CD14-positive monocyte (primary cell): ENCODE measurements around the gene TBC1D16. TPM values are rescaled to one million over a fixed set of nuclear protein-coding genes. Genes with fewer than 3 reads are reported as not detected.

Experiments
- DNase-seq, 3 donors: peaks; one replicate each; pipeline ENCODE4 v3.0.0-alpha.2; 2011 to 2022
- H2AFZ ChIP-seq: 2 replicates; pipeline ENCODE4 v1.6.0; 2012; ENCODE audit warnings: mild to moderate bottlenecking, low read depth, low read length, inconsistent platforms; ENCODE audit not compliant: insufficient read depth, poor library complexity, severe bottlenecking
- H3K27ac ChIP-seq, 2 donors: 1 replicate in 1 of 2; 2 replicates in 1 of 2; pipeline ENCODE4 v1.5.1; 2012 to 2013; ENCODE audit warnings: low read length in 2 of 2, control low read depth in 1 of 2, inconsistent platforms in 1 of 2, low read depth in 1 of 2, mild to moderate bottlenecking in 1 of 2
- H3K27me3 ChIP-seq, 2 donors: one replicate each; pipeline versions ENCODE4 v1.6.0 to v1.6.1; 2011 to 2013; ENCODE audit warnings: low read length in 2 of 2; ENCODE audit not compliant: control insufficient read depth in 2 of 2, insufficient read depth in 2 of 2
- H3K36me3 ChIP-seq, 2 donors: replicated peaks in 1 of 2; 1 replicate in 1 of 2; 2 replicates in 1 of 2; pipeline versions ENCODE4 v1.5.1 to v1.6.1; 2012 to 2013; ENCODE audit warnings: low read length in 2 of 2, control low read depth in 1 of 2, inconsistent platforms in 1 of 2, mild to moderate bottlenecking in 1 of 2; ENCODE audit not compliant: insufficient read depth in 2 of 2, control insufficient read depth in 1 of 2
- H3K4me1 ChIP-seq, 2 donors: 1 replicate in 1 of 2; 2 replicates in 1 of 2; pipeline versions ENCODE4 v1.5.1 to v1.6.1; 2012 to 2013; ENCODE audit warnings: low read length in 2 of 2, control low read depth in 1 of 2, inconsistent platforms in 1 of 2, mild to moderate bottlenecking in 1 of 2, moderate library complexity in 1 of 2; ENCODE audit not compliant: insufficient read depth in 2 of 2, control insufficient read depth in 1 of 2
- H3K4me2 ChIP-seq: replicated peaks from 2 replicates; pipeline ENCODE3; 2012; ENCODE audit warnings: low read length, moderate library complexity, mild to moderate bottlenecking; ENCODE audit not compliant: poor library complexity, severe bottlenecking; ENCODE audit errors: extremely low read depth
- H3K4me3 ChIP-seq, 3 experiments: fragments of 200-600 bp in 1 of 3; sonication (generic) in 1 of 3; replicated peaks in 1 of 3; 1 replicate in 2 of 3; 2 replicates in 1 of 3; pipeline ENCODE4 v1.5.1; 2011 to 2013; ENCODE audit warnings: low read length in 3 of 3, mild to moderate bottlenecking in 3 of 3, control low read depth in 2 of 3, low read depth in 2 of 3, inconsistent platforms in 1 of 3, moderate library complexity in 1 of 3
- H3K79me2 ChIP-seq: 2 replicates; pipeline ENCODE4 v1.6.0; 2012; ENCODE audit warnings: mild to moderate bottlenecking, control low read depth, inconsistent platforms, low read length, moderate library complexity; ENCODE audit not compliant: insufficient read depth
- H3K9ac ChIP-seq: 2 replicates; pipeline ENCODE4 v1.6.0; 2017; ENCODE audit warnings: low read length, mild to moderate bottlenecking; ENCODE audit not compliant: insufficient read depth, poor library complexity, severe bottlenecking
- H3K9me3 ChIP-seq, 2 donors: replicated peaks in 1 of 2; 1 replicate in 1 of 2; 2 replicates in 1 of 2; pipeline versions ENCODE4 v1.5.1 to v1.6.1; 2012 to 2013; ENCODE audit warnings: low read length in 2 of 2, control low read depth in 1 of 2; ENCODE audit not compliant: control insufficient read depth in 1 of 2, insufficient read depth in 1 of 2
- H4K20me1 ChIP-seq: 2 replicates; pipeline ENCODE4 v1.6.0; 2012; ENCODE audit warnings: mild to moderate bottlenecking, low read length, control low read depth, moderate library complexity; ENCODE audit not compliant: insufficient read depth
- H3K27ac Mint-ChIP-seq, 7 donors: one replicate each; pipeline ENCODE4 v1.8.0; 2020; ENCODE audit warnings: mild to moderate bottlenecking in 7 of 7, mixed read lengths in 7 of 7, moderate library complexity in 6 of 7, inconsistent platforms in 2 of 7
- H3K27me3 Mint-ChIP-seq, 3 donors: one replicate each; pipeline ENCODE4 v1.8.0; 2021 to 2022; ENCODE audit warnings: low read depth in 3 of 3, mild to moderate bottlenecking in 3 of 3, mixed read lengths in 3 of 3, moderate library complexity in 3 of 3, inconsistent platforms in 1 of 3
- H3K36me3 Mint-ChIP-seq, 2 donors: one replicate each; pipeline ENCODE4 v1.8.0; 2020; ENCODE audit warnings: mixed read lengths in 2 of 2, inconsistent platforms in 1 of 2, mild to moderate bottlenecking in 1 of 2
- H3K4me1 Mint-ChIP-seq: one replicate; pipeline ENCODE4 v1.8.0; 2020; ENCODE audit warnings: mild to moderate bottlenecking, mixed read lengths
- H3K4me3 Mint-ChIP-seq, 2 donors: one replicate each; pipeline ENCODE4 v1.8.0; 2020; ENCODE audit warnings: mild to moderate bottlenecking in 2 of 2, mixed read lengths in 2 of 2, moderate library complexity in 1 of 2
- H3K9me3 Mint-ChIP-seq, 7 donors: one replicate each; pipeline ENCODE4 v1.8.0; 2020 to 2022; ENCODE audit warnings: mixed read lengths in 7 of 7, mild to moderate bottlenecking in 6 of 7, moderate library complexity in 6 of 7, inconsistent platforms in 2 of 7
- WGBS: methylation state at CpG from one replicate; pipeline ENCODE4 v1.1.5; 2013; ENCODE audit warnings: missing lambda C conversion rate; ENCODE audit not compliant: insufficient coverage; 5-methylcytosine and 5-hydroxymethylcytosine counted together
- intact Hi-C, 2 donors: fragments of 100-400 bp; cut with micrococcal nuclease; formaldehyde crosslinking; loops; one replicate each; pipeline versions ENCODE4 v1.15.0 to v1.15.1; 2023
- polyA plus RNA-seq, 3 donors: library from polyadenylated mRNA; depleted of rRNA in 1 of 3; unstranded in 2 of 3; stranded (reverse) in 1 of 3; fragments of 300-500 nt in 2 of 3; fragments of >200 nt in 1 of 3; fragmentation: Illumina TruSeq in 2 of 3; gene quantifications; 1 replicate in 2 of 3; 2 replicates in 1 of 3; pipeline ENCODE4 v1.2.3, GENCODE V29; 2012 to 2021
- TF ChIP-seq, protein P1 (sequence below): fragments of 200-600 bp; IDR thresholded peaks from one replicate; pipeline ENCODE4 v1.8.0; 2022; ENCODE audit warnings: antibody characterized with exemption, mild to moderate bottlenecking

Gene TBC1D16
- polyA plus RNA-seq, 3 donors: 0.11 to 0.53 (median 0.27) TPM

DNA sequence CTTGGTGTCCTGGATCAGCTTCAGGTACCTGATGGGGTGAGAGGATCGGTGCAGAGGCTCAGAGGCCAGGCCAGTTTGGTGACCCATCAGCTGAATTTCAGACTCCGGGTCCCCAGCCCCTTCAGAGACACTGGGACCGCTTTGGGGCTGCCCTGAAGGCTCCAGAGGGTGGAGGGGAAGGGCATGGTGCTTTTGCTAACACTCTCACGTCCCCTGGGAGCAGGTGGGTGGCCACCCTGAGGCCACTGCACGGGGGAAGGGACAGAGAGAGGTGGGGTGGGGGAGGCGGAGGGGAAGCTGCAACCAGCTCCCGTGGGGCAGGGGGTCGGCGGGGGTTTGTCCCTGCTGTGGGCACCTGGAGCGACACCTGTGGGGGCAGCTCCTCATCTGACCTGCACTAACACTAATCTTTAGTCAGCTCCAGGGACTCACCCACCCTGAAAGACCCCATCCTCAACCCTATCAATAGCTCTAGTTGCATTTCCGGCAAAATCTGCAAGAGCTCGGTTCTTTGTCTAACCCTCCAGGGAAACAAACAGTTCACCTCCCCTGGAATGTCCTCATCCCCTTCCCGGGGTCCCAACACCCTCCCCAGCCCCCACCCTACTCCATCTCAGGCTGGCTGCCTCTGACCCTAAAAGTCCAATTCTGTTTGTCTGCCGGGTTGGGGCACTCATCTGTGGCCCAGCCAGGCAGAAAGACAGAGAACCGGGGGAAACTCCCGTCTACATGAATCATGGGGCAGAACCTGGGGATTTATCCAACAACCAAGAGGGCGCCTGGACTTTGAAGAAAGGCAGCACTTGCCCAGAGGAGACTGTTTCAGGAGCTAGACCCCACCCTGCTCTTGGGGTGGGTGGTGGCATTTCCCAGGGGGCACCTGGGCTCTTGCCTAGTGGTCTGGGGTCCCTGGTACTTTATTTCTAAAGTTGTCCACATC is 104.5 kb downstream of the TBC1D16 start:
- H3K27me3 Mint-ChIP-seq: peaks cover 36 to 67% (median 55%) of the 10 kb centered on the region in 3 donors
- 55% methylated on average over 14 of the region's 17 CpGs for WGBS
- DNase-seq: peak in 1 of 3 donors; percentile 43
- H3K9me3 ChIP-seq: no peaks in the 10 kb centered on the region
- H3K4me3 ChIP-seq: no peak overlapping the region
- intact Hi-C loops: no loop called here
- no peaks in the 10 kb centered on the region for H4K20me1 ChIP-seq
- H3K4me2 ChIP-seq: no peak overlapping the region
- peaks cover 0 to 7% (median 3%) of the 10 kb centered on the region in 7 donors for H3K9me3 Mint-ChIP-seq
- peaks cover 11% of the 10 kb centered on the region in 2 donors for H3K4me1 ChIP-seq
- no peak overlapping the region for H2AFZ ChIP-seq
- no peaks in the 10 kb centered on the region for H3K79me2 ChIP-seq
- H3K36me3 Mint-ChIP-seq: no peaks in the 10 kb centered on the region
- H3K4me1 Mint-ChIP-seq: peaks cover 22% of the 10 kb centered on the region
- no peak overlapping the region for H3K9ac ChIP-seq
- no peak overlapping the region for H3K27ac Mint-ChIP-seq
- H3K27me3 ChIP-seq: peaks cover 7 to 37% of the 10 kb centered on the region in 2 donors
- H3K36me3 ChIP-seq: no peaks in the 10 kb centered on the region
- TF ChIP-seq, protein P1, sequence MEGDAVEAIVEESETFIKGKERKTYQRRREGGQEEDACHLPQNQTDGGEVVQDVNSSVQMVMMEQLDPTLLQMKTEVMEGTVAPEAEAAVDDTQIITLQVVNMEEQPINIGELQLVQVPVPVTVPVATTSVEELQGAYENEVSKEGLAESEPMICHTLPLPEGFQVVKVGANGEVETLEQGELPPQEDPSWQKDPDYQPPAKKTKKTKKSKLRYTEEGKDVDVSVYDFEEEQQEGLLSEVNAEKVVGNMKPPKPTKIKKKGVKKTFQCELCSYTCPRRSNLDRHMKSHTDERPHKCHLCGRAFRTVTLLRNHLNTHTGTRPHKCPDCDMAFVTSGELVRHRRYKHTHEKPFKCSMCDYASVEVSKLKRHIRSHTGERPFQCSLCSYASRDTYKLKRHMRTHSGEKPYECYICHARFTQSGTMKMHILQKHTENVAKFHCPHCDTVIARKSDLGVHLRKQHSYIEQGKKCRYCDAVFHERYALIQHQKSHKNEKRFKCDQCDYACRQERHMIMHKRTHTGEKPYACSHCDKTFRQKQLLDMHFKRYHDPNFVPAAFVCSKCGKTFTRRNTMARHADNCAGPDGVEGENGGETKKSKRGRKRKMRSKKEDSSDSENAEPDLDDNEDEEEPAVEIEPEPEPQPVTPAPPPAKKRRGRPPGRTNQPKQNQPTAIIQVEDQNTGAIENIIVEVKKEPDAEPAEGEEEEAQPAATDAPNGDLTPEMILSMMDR: no peak
- no peak overlapping the region for H3K27ac ChIP-seq
- peak overlapping the region in 1 of 2 donors; percentile 55 for H3K4me3 Mint-ChIP-seq

DNA sequence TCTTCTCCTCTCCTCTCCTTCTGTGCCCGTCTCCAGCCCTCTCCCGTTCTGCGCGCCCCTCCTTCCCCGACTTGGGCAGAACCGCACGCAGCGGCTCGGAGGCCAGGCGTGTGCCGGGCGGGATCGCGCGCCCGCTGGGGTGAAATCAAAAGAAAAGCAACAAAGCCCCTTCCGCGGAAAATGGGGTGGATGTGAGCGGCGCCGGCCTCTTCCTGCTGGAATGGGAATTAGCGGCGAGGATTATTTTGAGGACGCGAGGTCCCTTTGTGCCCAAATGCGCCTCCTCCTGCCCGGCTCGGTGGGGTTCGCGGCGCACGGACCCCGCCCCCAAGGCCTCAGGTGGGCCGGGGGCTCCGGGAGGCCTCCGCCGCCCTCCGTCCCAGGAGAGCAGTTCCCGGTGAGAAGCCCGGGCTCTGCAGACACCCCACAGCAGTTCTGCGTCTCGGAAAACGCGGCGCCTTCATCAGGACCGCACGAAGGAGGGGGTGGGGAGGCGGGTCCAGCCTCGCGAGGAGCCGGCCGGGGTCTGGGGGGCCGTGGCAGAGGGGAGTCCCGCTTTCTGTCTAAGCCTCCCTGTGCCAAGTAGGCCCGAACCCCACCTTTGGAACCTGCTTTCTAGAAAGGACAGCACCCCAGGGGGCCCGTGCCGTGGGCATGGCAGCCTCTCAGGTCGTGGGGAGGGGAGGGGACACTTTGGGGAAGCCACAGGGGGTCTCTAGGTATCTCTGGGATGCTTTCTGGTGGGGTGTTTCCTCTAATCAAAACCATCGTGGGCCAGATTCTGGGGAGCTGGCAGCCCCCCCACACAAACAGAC is 105.4 kb downstream of the TBC1D16 start:
- WGBS: 1% methylated on average over 40 of the region's 59 CpGs
- H3K27me3 Mint-ChIP-seq: peaks cover 34 to 69% (median 56%) of the 10 kb centered on the region in 3 donors
- H3K27ac ChIP-seq: no peak overlapping the region
- no peak for DNase-seq
- H2AFZ ChIP-seq: no peak overlapping the region
- H3K4me3 ChIP-seq: no peak overlapping the region
- no peaks in the 10 kb centered on the region for H3K79me2 ChIP-seq
- peaks cover 20% of the 10 kb centered on the region for H3K4me1 Mint-ChIP-seq
- no peaks in the 10 kb centered on the region for H3K36me3 ChIP-seq
- H3K27me3 ChIP-seq: peaks cover 7 to 37% of the 10 kb centered on the region in 2 donors
- no peak overlapping the region for H3K9ac ChIP-seq
- no peaks in the 10 kb centered on the region for H4K20me1 ChIP-seq
- no peak overlapping the region for H3K4me2 ChIP-seq
- peak overlapping the region in 1 of 2 donors; percentile 55 for H3K4me3 Mint-ChIP-seq
- TF ChIP-seq, protein P1: no peak
- H3K27ac Mint-ChIP-seq: no peak overlapping the region
- peaks cover 11% of the 10 kb centered on the region in 2 donors for H3K4me1 ChIP-seq
- no peaks in the 10 kb centered on the region for H3K36me3 Mint-ChIP-seq
- peaks cover 0 to 7% (median 0%) of the 10 kb centered on the region in 7 donors for H3K9me3 Mint-ChIP-seq
- intact Hi-C loops: no loop called here
- no peaks in the 10 kb centered on the region for H3K9me3 ChIP-seq
